CD4-positive, alpha-beta T cell treated with Interleukin-1 beta for 1 hour (primary cell): ENCODE results near the gene SCRT2.
"Not testable (repeated sequence)": the region's sequence is repeated elsewhere in the genome, so short reads cannot be mapped to it uniquely, and the experiment has no call there.

Experiments
- DNase-seq, 2 donors: peaks; one replicate each; pipeline ENCODE4 v3.0.0-alpha.2; 2020 to 2022

SCRT2 gene

GRCh38 chr20:699811-700338 is 24.3 kb upstream of the SCRT2 start:
- DNase-seq, result no peak

- DNase-seq, result no peak
These were observed 23.7 kb upstream of the SCRT2 start for GRCh38 chr20:699342-699741.

- DNase-seq, result no peak
These were observed 22.7 kb upstream of the SCRT2 start for GRCh38 chr20:698276-698675.

GRCh38 chr20:697826-698225 is 22.2 kb upstream of the SCRT2 start:
- no peak for DNase-seq

GRCh38 chr20:695165-695866 is 19.7 kb upstream of the SCRT2 start:
- DNase-seq, result no peak

- DNase-seq, result no peak
These were observed 18.9 kb upstream of the SCRT2 start for GRCh38 chr20:694496-694895.

GRCh38 chr20:693786-694185 is 18.2 kb upstream of the SCRT2 start:
- DNase-seq, result not testable (repeated sequence)

- DNase-seq, result no peak
These were observed 16.4 kb upstream of the SCRT2 start for GRCh38 chr20:692044-692443.

- no peak for DNase-seq
These were observed 14.3 kb upstream of the SCRT2 start for GRCh38 chr20:689947-690346.

- DNase-seq, result no peak
These were observed 13.7 kb upstream of the SCRT2 start for GRCh38 chr20:689348-689747.

- no peak for DNase-seq
These were observed 13.2 kb upstream of the SCRT2 start for GRCh38 chr20:688809-689212.

GRCh38 chr20:687468-688203 is 12.0 kb upstream of the SCRT2 start:
- no peak for DNase-seq

- DNase-seq, result no peak
These were observed 9.2 kb upstream of the SCRT2 start for GRCh38 chr20:684676-685319.

- no peak for DNase-seq
These were observed 6.5 kb upstream of the SCRT2 start for GRCh38 chr20:682123-682522.

GRCh38 chr20:680638-681187 is 5.1 kb upstream of the SCRT2 start:
- DNase-seq, result no peak

GRCh38 chr20:677957-678356 is 2.4 kb upstream of the SCRT2 start:
- DNase-seq, result no peak

GRCh38 chr20:676967-677366 is 1.4 kb upstream of the SCRT2 start:
- DNase-seq, result no peak

GRCh38 chr20:676315-676937 is 824 bp upstream of the SCRT2 start:
- DNase-seq, result peak in 1 of 2 donors; percentile 16

GRCh38 chr20:675033-675452 is 559 bp downstream of the SCRT2 start:
- no peak for DNase-seq

- DNase-seq, result no peak
These were observed 2.0 kb downstream of the SCRT2 start for GRCh38 chr20:673603-674001.

GRCh38 chr20:672963-673602 is 2.5 kb downstream of the SCRT2 start:
- DNase-seq, result no peak

- no peak for DNase-seq
These were observed 4.2 kb downstream of the SCRT2 start for GRCh38 chr20:671252-672030.
